Measurements from ENCODE around the gene ZNF354B.

ZNF354B gene

DNA sequence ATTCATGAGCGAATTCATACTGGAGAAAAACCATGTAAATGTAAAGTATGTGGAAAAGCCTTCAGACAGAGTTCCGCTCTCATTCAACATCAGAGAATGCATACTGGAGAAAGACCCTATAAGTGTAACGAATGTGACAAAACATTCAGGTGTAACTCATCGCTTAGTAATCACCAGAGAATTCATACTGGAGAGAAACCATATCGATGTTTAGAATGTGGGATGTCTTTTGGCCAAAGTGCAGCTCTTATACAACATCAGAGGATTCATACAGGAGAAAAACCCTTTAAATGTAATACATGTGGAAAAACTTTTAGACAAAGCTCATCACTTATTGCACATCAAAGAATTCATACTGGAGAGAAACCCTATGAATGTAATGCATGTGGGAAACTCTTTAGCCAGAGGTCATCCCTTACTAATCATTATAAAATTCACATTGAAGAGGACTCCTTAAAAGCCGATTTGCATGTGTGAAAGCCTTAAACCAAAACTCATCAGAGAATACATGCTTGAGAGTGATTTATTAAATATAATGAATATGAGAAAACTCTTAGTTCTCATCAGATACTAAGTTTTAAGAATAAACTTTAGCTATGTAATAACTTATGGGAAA is 24.2 kb downstream of the ZNF354B start:
- no peak overlapping the region for H3K4me3 ChIP-seq (ENCODE audit: low read length)
- no peak for DNase-seq (ENCODE audit: low read depth)
- TF ChIP-seq, protein P1, sequence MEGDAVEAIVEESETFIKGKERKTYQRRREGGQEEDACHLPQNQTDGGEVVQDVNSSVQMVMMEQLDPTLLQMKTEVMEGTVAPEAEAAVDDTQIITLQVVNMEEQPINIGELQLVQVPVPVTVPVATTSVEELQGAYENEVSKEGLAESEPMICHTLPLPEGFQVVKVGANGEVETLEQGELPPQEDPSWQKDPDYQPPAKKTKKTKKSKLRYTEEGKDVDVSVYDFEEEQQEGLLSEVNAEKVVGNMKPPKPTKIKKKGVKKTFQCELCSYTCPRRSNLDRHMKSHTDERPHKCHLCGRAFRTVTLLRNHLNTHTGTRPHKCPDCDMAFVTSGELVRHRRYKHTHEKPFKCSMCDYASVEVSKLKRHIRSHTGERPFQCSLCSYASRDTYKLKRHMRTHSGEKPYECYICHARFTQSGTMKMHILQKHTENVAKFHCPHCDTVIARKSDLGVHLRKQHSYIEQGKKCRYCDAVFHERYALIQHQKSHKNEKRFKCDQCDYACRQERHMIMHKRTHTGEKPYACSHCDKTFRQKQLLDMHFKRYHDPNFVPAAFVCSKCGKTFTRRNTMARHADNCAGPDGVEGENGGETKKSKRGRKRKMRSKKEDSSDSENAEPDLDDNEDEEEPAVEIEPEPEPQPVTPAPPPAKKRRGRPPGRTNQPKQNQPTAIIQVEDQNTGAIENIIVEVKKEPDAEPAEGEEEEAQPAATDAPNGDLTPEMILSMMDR (conservative IDR thresholded peaks at IDR 0.05; ENCODE audit: low read length) = no peak

DNA sequence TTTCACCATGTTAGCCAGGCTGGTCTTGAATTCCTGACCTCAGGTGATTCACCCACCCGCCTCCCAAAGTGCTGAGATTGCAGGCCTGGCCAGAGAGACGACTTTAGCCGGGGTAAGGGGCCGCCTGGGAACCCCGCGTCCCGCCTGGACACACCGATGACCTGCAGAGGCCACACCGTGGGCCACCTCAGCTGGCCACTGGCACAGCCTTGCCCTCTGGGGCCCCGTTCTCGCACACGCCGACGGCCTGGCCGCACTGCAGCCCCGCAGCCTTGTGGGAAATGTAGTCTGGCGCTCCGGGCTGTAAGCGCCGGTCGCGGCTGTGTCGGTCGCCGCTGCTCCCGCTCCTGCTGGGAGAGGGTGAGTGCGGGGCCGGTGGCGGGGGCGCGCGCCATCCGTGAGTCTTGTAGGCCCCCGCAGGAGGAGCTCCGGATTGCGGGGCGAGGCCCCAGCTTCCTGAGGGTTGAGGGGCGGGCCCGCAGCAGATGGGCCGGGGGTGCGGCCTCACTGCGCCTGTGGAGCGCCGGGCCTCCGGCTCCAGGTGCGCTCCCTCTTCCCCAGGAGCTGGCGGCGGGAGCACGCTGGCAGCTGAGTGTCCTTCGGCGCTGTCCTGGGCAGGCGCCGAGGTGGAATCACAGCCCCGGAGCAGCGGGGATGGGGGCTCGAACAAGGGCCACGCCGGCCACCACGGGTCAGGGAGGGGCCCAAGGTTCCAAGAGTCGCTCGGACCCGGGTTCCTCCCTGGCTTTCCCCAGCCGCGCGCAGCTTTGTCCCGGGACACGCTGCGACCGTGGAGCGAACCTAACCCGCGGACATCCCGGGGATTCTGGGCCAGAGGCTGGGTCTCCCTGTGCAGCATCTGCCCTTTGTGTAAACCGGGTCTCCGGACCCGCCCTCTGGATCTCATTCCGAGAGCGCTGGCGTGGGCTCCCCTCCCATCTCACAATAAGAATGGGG is 36.1 kb downstream of the ZNF354B start, which contains the start of gene ZFP2:
ZFP2 (plus strand) TSS at position 299 of the 957 bp plus-strand sequence. CDS start 35,401 bp downstream, outside the sequence.
- H3K4me3 ChIP-seq (ENCODE audit: low read length) = peak within 1 kb of the TSS; percentile 67
- DNase-seq (ENCODE audit: low read depth) = peak; percentile 38
- TF ChIP-seq, protein P1 (conservative IDR thresholded peaks at IDR 0.05; ENCODE audit: low read length) = no peak

DNA sequence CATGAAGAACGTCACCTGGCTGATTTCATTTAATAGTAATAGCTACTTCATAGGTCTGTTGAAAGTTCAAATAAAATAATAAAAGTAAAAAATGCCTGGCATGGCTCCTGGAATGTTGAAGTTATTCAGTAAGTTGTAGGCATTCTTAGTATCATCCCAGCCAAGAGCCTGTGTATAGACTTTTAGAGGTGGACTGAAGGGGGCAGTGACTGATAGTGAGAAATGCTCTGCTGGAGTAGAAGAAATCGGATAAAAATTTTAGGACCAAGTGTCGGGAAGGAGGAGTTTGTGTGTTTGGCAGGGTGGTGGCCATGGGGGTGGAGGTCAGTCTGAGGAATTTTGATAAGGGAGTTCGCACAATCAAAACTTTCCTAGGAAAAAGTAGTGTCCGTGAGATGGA is 39.5 kb downstream of the ZNF354B start:
- TF ChIP-seq, protein P1 (conservative IDR thresholded peaks at IDR 0.05; ENCODE audit: low read length) = no peak
- DNase-seq (ENCODE audit: low read depth) = no peak

DNA sequence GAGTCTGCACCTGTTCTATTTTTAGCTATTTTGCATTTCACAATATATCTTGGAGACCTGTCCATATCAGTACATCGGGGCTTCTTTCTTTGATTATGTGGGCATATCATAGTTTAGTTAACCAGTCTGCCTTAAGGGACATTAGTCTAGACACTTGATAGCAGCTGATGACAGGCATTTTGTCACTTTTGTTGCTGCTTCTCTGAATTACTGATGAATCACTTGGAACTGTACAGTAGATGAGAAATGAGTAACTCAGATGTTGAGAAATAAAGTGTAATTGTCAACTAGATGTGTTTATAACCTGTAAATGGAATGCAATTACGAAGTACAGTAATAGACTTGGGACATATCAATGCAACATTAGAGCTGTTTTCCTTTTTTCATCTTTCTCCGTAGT is 43.1 kb downstream of the ZNF354B start:
- H3K4me3 ChIP-seq (ENCODE audit: low read length) = no peak overlapping the region
- no peak for DNase-seq (ENCODE audit: low read depth)
- TF ChIP-seq, protein P1 (conservative IDR thresholded peaks at IDR 0.05; ENCODE audit: low read length) = no peak

More for the DNA sequence above, 39.5 kb downstream of the ZNF354B start:
- H3K4me3 ChIP-seq (ENCODE audit: low read length) = no peak overlapping the region

DNA sequence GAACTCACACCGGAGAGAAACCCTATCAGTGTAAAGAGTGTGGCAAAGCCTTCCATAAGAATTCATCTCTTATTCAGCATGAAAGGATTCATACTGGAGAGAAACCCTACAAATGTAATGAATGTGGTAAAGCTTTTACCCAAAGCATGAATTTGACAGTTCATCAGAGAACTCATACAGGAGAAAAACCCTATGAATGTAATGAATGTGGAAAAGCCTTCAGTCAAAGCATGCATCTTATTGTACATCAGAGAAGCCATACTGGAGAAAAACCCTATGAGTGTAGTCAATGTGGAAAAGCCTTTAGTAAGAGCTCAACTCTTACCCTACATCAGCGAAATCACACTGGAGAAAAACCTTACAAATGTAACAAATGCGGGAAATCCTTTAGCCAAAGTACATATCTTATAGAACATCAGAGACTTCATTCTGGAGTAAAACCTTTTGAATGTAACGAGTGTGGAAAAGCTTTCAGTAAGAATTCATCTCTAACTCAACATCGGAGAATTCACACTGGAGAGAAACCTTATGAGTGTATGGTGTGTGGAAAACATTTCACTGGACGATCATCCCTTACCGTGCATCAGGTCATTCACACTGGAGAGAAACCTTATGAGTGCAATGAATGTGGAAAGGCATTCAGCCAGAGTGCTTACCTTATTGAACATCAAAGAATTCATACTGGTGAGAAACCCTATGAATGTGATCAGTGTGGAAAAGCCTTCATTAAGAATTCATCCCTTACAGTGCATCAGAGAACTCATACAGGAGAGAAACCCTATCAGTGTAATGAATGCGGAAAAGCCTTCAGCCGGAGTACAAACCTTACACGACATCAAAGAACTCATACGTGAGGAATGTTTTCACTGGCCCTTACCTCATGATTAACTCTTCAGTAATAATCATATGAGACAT is 72.3 kb downstream of the ZNF354B start:
- DNase-seq (ENCODE audit: low read depth) = no peak
- H3K4me3 ChIP-seq (ENCODE audit: low read length) = no peak overlapping the region
- TF ChIP-seq, protein P1 (conservative IDR thresholded peaks at IDR 0.05; ENCODE audit: low read length) = no peak
